H9 (cell line): Measurements from ENCODE around the gene FAM149A. TPM values are rescaled to one million over a fixed set of nuclear protein-coding genes. Genes with fewer than 3 reads are reported as not detected.

Source experiments
- DNase-seq: peaks from one replicate; pipeline ENCODE4 v3.0.0-alpha.2; 2017
- H2AFZ ChIP-seq: one replicate; pipeline ENCODE4 v1.6.1; 2013; ENCODE audit warnings: mild to moderate bottlenecking, low read length, control low read depth, moderate library complexity
- H2AK5ac ChIP-seq: 2 replicates; pipeline ENCODE4 v1.6.1; 2013; ENCODE audit warnings: low read length, control low read depth, mixed read lengths; ENCODE audit not compliant: insufficient read length
- H2BK120ac ChIP-seq: one replicate; pipeline ENCODE4 v1.6.1; 2013; ENCODE audit warnings: low read depth, mild to moderate bottlenecking, low read length, control low read depth, inconsistent platforms; ENCODE audit not compliant: poor library complexity, severe bottlenecking
- H2BK12ac ChIP-seq: 2 replicates; pipeline ENCODE4 v1.6.1; 2013; ENCODE audit warnings: low read length, control low read depth, mixed read lengths, low read depth; ENCODE audit not compliant: insufficient read length
- H2BK15ac ChIP-seq: 2 replicates; pipeline ENCODE4 v1.6.1; 2013; ENCODE audit warnings: low read depth, low read length, control low read depth
- H2BK20ac ChIP-seq: one replicate; pipeline ENCODE4 v1.6.1; 2013; ENCODE audit warnings: low read depth, mild to moderate bottlenecking, low read length, control low read depth, inconsistent platforms; ENCODE audit not compliant: poor library complexity, severe bottlenecking
- H2BK5ac ChIP-seq: 2 replicates; pipeline ENCODE4 v1.6.1; 2013; ENCODE audit warnings: low read length, control low read depth, mixed read lengths; ENCODE audit not compliant: insufficient read length
- H3K14ac ChIP-seq: 2 replicates; pipeline ENCODE4 v1.6.1; 2013; ENCODE audit warnings: low read length, control low read depth; ENCODE audit not compliant: insufficient read depth
- H3K18ac ChIP-seq: 2 replicates; pipeline ENCODE4 v1.6.1; 2013; ENCODE audit warnings: low read depth, mild to moderate bottlenecking, mixed read lengths, low read length, control low read depth; ENCODE audit not compliant: insufficient read length
- H3K23ac ChIP-seq: 2 replicates; pipeline ENCODE4 v1.6.1; 2013; ENCODE audit warnings: low read length, control low read depth, mixed read lengths, low read depth; ENCODE audit not compliant: insufficient read length
- H3K23me2 ChIP-seq: 2 replicates; pipeline ENCODE4 v1.6.1; 2013; ENCODE audit warnings: low read depth, mild to moderate bottlenecking, mixed read lengths, low read length, control low read depth; ENCODE audit not compliant: insufficient read length, poor library complexity, severe bottlenecking
- H3K27ac ChIP-seq: 2 replicates; pipeline ENCODE4 v1.5.1; 2013; ENCODE audit warnings: low read length, control low read depth, mixed read lengths, low read depth; ENCODE audit not compliant: insufficient read length
- H3K27me3 ChIP-seq: 2 replicates; pipeline ENCODE4 v1.6.1; 2013; ENCODE audit warnings: low read length, control low read depth, inconsistent platforms; ENCODE audit not compliant: insufficient read depth
- H3K4ac ChIP-seq: 2 replicates; pipeline ENCODE4 v1.6.1; 2013; ENCODE audit warnings: low read depth, mild to moderate bottlenecking, control low read depth, inconsistent platforms, low read length, moderate library complexity
- H3K4me1 ChIP-seq: 2 replicates; pipeline ENCODE4 v1.6.1; 2013; ENCODE audit warnings: low read length, control low read depth, inconsistent platforms; ENCODE audit not compliant: insufficient read depth
- H3K4me2 ChIP-seq: 2 replicates; pipeline ENCODE4 v1.6.1; 2013; ENCODE audit warnings: low read length, control low read depth, mixed read lengths; ENCODE audit not compliant: insufficient read length, insufficient read depth
- H3K56ac ChIP-seq: 2 replicates; pipeline ENCODE4 v1.6.1; 2013; ENCODE audit warnings: low read depth, mild to moderate bottlenecking, mixed read lengths, low read length, control low read depth; ENCODE audit not compliant: insufficient read length
- H3K79me1 ChIP-seq: 2 replicates; pipeline ENCODE4 v1.6.1; 2013; ENCODE audit warnings: low read depth, mild to moderate bottlenecking, moderate library complexity, low read length, control low read depth, inconsistent platforms; ENCODE audit not compliant: insufficient read depth, poor library complexity, severe bottlenecking
- H3K79me2 ChIP-seq: 2 replicates; pipeline ENCODE4 v1.6.1; 2013; ENCODE audit warnings: low read length, control low read depth, inconsistent platforms; ENCODE audit not compliant: insufficient read depth
- H3K9ac ChIP-seq: 2 replicates; pipeline ENCODE4 v1.6.1; 2013; ENCODE audit warnings: low read length, control low read depth, mixed read lengths; ENCODE audit not compliant: insufficient read length; ENCODE audit errors: extremely low read depth
- H3K9me3 ChIP-seq: one replicate; pipeline ENCODE4 v1.6.1; 2013; ENCODE audit warnings: low read depth, low read length, inconsistent platforms; ENCODE audit not compliant: control insufficient read depth
- H3T11ph ChIP-seq: one replicate; pipeline ENCODE4 v1.6.1; 2013; ENCODE audit warnings: mild to moderate bottlenecking, low read length, control low read depth, inconsistent platforms
- H4K20me1 ChIP-seq: one replicate; pipeline ENCODE4 v1.6.1; 2013; ENCODE audit not compliant: control insufficient read depth, insufficient read length, insufficient read depth
- H4K5ac ChIP-seq: 2 replicates; pipeline ENCODE4 v1.6.1; 2013; ENCODE audit warnings: low read depth, mild to moderate bottlenecking, mixed read lengths, low read length, control low read depth; ENCODE audit not compliant: insufficient read length
- H4K8ac ChIP-seq: replicated peaks from 2 replicates; pipeline ENCODE4 v1.6.1; 2013; ENCODE audit warnings: low read length, control low read depth, mixed read lengths, low read depth; ENCODE audit not compliant: insufficient read length
- H4K91ac ChIP-seq: 2 replicates; pipeline ENCODE4 v1.6.1; 2013; ENCODE audit warnings: low read depth, mild to moderate bottlenecking, moderate library complexity, mixed read lengths, low read length, control low read depth; ENCODE audit not compliant: insufficient read length
- H3K27ac Mint-ChIP-seq, 3 experiments: 2 replicates in 2 of 3; 3 replicates in 1 of 3; pipeline ENCODE4 v1.8.0; 2020 to 2021; ENCODE audit warnings: mixed read lengths in 3 of 3, mild to moderate bottlenecking in 1 of 3, moderate library complexity in 1 of 3
- H3K27me3 Mint-ChIP-seq: 2 replicates; pipeline ENCODE4 v1.8.0; 2021; ENCODE audit warnings: low read depth, mild to moderate bottlenecking, moderate library complexity, mixed read lengths
- H3K36me3 Mint-ChIP-seq, 3 experiments: 2 replicates in 2 of 3; 3 replicates in 1 of 3; pipeline ENCODE4 v1.8.0; 2020 to 2021; ENCODE audit warnings: low read depth in 3 of 3, mixed read lengths in 3 of 3; ENCODE audit not compliant: insufficient read depth in 1 of 3
- H3K4me1 Mint-ChIP-seq, 2 experiments: 2 replicates each; pipeline ENCODE4 v1.8.0; 2020; ENCODE audit warnings: mixed read lengths in 2 of 2
- H3K4me3 Mint-ChIP-seq, 2 experiments: 2 replicates in 1 of 2; 3 replicates in 1 of 2; pipeline ENCODE4 v1.8.0; 2020 to 2021; ENCODE audit warnings: mild to moderate bottlenecking in 2 of 2, mixed read lengths in 2 of 2, moderate library complexity in 1 of 2
- H3K9me3 Mint-ChIP-seq, 2 experiments: 2 replicates in 1 of 2; 3 replicates in 1 of 2; pipeline ENCODE4 v1.8.0; 2020; ENCODE audit warnings: mild to moderate bottlenecking in 2 of 2, mixed read lengths in 2 of 2, moderate library complexity in 1 of 2
- WGBS: extraction: QIAGEN DNeasy Blood & Tissue Kit; methylation state at CpG from one replicate; pipeline ENCODE4 v1.1.7; 2013; ENCODE audit warnings: missing lambda C conversion rate, low lambda C conversion rate, mixed read lengths; ENCODE audit not compliant: insufficient read length; ENCODE audit errors: extremely low coverage; 5-methylcytosine and 5-hydroxymethylcytosine counted together
- total RNA-seq: library from RNA; stranded (reverse); gene quantifications from 2 replicates; pipeline ENCODE4 v1.2.1, GENCODE V29; 2021
- TF ChIP-seq, protein P1 (sequence below): fragments of 200-600 bp; sonication (generic); conservative IDR thresholded peaks from 3 replicates; pipeline ENCODE4 v1.8.0; 2021; ENCODE audit warnings: antibody characterized with exemption, mild to moderate bottlenecking

The FAM149A gene
- total RNA-seq, 1 experiment from 2014 or later = 5.9 TPM

DNA sequence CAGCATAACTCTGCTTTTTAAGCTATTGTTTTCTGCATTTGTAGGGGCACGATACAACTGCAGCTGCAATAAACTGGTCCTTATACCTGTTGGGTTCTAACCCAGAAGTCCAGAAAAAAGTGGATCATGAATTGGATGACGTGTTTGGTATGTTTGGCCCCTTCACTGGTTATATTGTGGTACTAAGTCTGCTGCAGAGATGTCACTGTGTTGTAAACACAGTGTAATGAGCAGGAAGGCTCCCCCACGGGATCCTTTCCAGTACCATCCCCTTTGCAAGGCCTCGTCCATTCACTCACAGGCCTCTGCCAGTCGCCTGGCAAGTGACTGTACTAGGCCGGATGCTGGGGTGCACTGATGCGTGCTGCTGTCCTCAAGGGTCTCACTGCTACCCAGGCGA lies 100.7 kb downstream of the FAM149A start:
- no peak overlapping the region for H2BK15ac ChIP-seq
- Mint-ChIP-seq H3K4me1 (peaks cover 18 to 19% of the 10 kb centered on the region in 2 experiments), H3K36me3 (peaks cover 4 to 19% (median 11%) of the 10 kb centered on the region in 3 experiments; a peak in 6 of 7 replicates), H3K4me3 (no peak overlapping the region), H3K9me3 (peaks cover 11 to 21% of the 10 kb centered on the region in 2 experiments), H3K27ac (no peak overlapping the region), H3K27me3 (no peaks in the 10 kb centered on the region)
- H3K27ac ChIP-seq = no peak overlapping the region
- H3K4ac ChIP-seq = no peak overlapping the region
- no peak overlapping the region for H2AK5ac ChIP-seq
- no peak overlapping the region for H3K18ac ChIP-seq
- no peaks in the 10 kb centered on the region for H3K27me3 ChIP-seq
- no peak overlapping the region for H4K91ac ChIP-seq
- no peak overlapping the region for H2BK120ac ChIP-seq
- no peaks in the 10 kb centered on the region for H3K23me2 ChIP-seq
- no peaks in the 10 kb centered on the region for H3K79me1 ChIP-seq
- H3K14ac ChIP-seq = no peak overlapping the region
- no peak overlapping the region for H2AFZ ChIP-seq
- H3K79me2 ChIP-seq = no peaks in the 10 kb centered on the region
- DNase-seq = no peak
- H3K4me2 ChIP-seq = no peak overlapping the region
- H2BK20ac ChIP-seq = no peak overlapping the region
- WGBS = no CpG with 5 or more reads among the region's 8 CpGs
- H2BK12ac ChIP-seq = no peak overlapping the region
- no peak overlapping the region for H2BK5ac ChIP-seq
- no peak overlapping the region for H3K9ac ChIP-seq
- H4K5ac ChIP-seq = no peak overlapping the region
- H4K8ac ChIP-seq = no peak overlapping the region
- no peaks in the 10 kb centered on the region for H3K4me1 ChIP-seq
- H3T11ph ChIP-seq = no peak overlapping the region
- no peak overlapping the region for H3K56ac ChIP-seq
- no peaks in the 10 kb centered on the region for H4K20me1 ChIP-seq
- TF ChIP-seq, protein P1, sequence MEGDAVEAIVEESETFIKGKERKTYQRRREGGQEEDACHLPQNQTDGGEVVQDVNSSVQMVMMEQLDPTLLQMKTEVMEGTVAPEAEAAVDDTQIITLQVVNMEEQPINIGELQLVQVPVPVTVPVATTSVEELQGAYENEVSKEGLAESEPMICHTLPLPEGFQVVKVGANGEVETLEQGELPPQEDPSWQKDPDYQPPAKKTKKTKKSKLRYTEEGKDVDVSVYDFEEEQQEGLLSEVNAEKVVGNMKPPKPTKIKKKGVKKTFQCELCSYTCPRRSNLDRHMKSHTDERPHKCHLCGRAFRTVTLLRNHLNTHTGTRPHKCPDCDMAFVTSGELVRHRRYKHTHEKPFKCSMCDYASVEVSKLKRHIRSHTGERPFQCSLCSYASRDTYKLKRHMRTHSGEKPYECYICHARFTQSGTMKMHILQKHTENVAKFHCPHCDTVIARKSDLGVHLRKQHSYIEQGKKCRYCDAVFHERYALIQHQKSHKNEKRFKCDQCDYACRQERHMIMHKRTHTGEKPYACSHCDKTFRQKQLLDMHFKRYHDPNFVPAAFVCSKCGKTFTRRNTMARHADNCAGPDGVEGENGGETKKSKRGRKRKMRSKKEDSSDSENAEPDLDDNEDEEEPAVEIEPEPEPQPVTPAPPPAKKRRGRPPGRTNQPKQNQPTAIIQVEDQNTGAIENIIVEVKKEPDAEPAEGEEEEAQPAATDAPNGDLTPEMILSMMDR = no peak
- no peak overlapping the region for H3K23ac ChIP-seq
- H3K9me3 ChIP-seq = no peaks in the 10 kb centered on the region
